HepG2 (cell line): ENCODE measurements around the gene RAB3B. TPM values are rescaled to one million over a fixed set of nuclear protein-coding genes. Genes with fewer than 3 reads are reported as not detected.

Source experiments
- ATAC-seq: fragments of 200-7000 bp; cut with Tn5 transposase; 3 replicates; pipeline ENCODE4 v1.9.1; 2020; ENCODE audit warnings: mild to moderate bottlenecking, moderate library complexity
- BruUV-seq: library from RNA; stranded (reverse); fragments of 400-500 nt; replicated peaks from 2 replicates; lab custom pipeline; 2021; lab: Mats Ljungman, UMichigan
- CTCF ChIA-PET: fragments of 300-600 bp; formaldehyde crosslinking; extraction: SDS; loops from one replicate; lab custom pipeline; 2021; ENCODE audit warnings: low total read pairs, inconsistent platforms, low intra/inter-chr PET ratio; lab: Yijun Ruan, JAX
- POLR2A ChIA-PET: fragments of 350-600 bp; sonication (Branson Sonifier 250); formaldehyde crosslinking; loops from one replicate; lab custom pipeline; 2020; ENCODE audit warnings: antibody characterized with exemption, inconsistent platforms; lab: Yijun Ruan, JAX
- DNase-seq: peaks from one replicate; pipeline ENCODE4 v3.0.0-alpha.2; 2015; ENCODE audit warnings: low spot score
- FAIRE-seq: peaks from 3 replicates; lab custom pipeline; 2011; peaks lifted over from hg19 to GRCh38; lab: Jason Lieb, UNC
- H2AFZ ChIP-seq: one replicate; pipeline ENCODE4 v1.6.1; 2011; ENCODE audit warnings: low read length, inconsistent platforms
- H3K27ac ChIP-seq: fragments of 300-600 bp; 3 replicates; pipeline ENCODE4 v1.8.0; 2011; ENCODE audit warnings: mixed run types, mild to moderate bottlenecking, mixed read lengths, low read length, inconsistent platforms; ENCODE audit not compliant: insufficient read depth; ENCODE audit errors: extremely low read length
- H3K27me3 ChIP-seq, 2 experiments: fragments of 200-600 bp in 1 of 2; 2 replicates in 1 of 2; 3 replicates in 1 of 2; pipeline versions ENCODE4 v1.6.0 to v1.8.0; 2011; ENCODE audit warnings: low read length in 2 of 2, mild to moderate bottlenecking in 2 of 2, moderate library complexity in 2 of 2, inconsistent platforms in 1 of 2; ENCODE audit not compliant: insufficient read depth in 2 of 2, control insufficient read depth in 1 of 2
- H3K36me3 ChIP-seq, 2 experiments: fragments of 200-600 bp in 1 of 2; replicated peaks in 1 of 2; 2 replicates in 1 of 2; 3 replicates in 1 of 2; pipeline versions ENCODE4 v1.5.1 to v1.8.0; 2011; ENCODE audit warnings: low read length in 2 of 2, inconsistent platforms in 1 of 2; ENCODE audit not compliant: insufficient read depth in 2 of 2, control insufficient read depth in 1 of 2
- H3K4me1 ChIP-seq: 2 replicates; pipeline ENCODE4 v1.5.1; 2012; ENCODE audit warnings: low read length, inconsistent platforms; ENCODE audit not compliant: insufficient read depth
- H3K4me2 ChIP-seq: 2 replicates; pipeline ENCODE4 v1.6.0; 2011; ENCODE audit warnings: low read depth, low read length, inconsistent platforms
- H3K4me3 ChIP-seq, 3 experiments: fragments of 200-600 bp in 1 of 3; sonication (generic), shearing (Covaris generic) in 1 of 3; replicated peaks in 1 of 3; 2 replicates each; pipeline ENCODE4 v1.5.1; 2011 to 2016; ENCODE audit warnings: low read length in 3 of 3, inconsistent platforms in 2 of 3, low read depth in 2 of 3, mild to moderate bottlenecking in 2 of 3, control low read depth in 1 of 3, mixed read lengths in 1 of 3; ENCODE audit not compliant: insufficient read depth in 1 of 3
- H3K79me2 ChIP-seq: one replicate; pipeline ENCODE4 v1.6.1; 2011; ENCODE audit warnings: low read length, inconsistent platforms; ENCODE audit not compliant: insufficient read depth
- H3K9ac ChIP-seq: 2 replicates; pipeline ENCODE4 v1.6.0; 2011; ENCODE audit warnings: mild to moderate bottlenecking, low read depth, low read length, inconsistent platforms; ENCODE audit not compliant: insufficient read depth
- H3K9me3 ChIP-seq: 2 replicates; pipeline ENCODE4 v1.5.1; 2012; ENCODE audit warnings: mild to moderate bottlenecking, low read length
- H4K20me1 ChIP-seq: 2 replicates; pipeline ENCODE4 v1.6.0; 2011; ENCODE audit warnings: inconsistent platforms, mild to moderate bottlenecking, low read length, moderate library complexity; ENCODE audit not compliant: insufficient read depth
- ATF3 ChIP-seq: sonication (generic); formaldehyde crosslinking; IDR thresholded peaks from 2 replicates; pipeline ENCODE4 v1.4.0; 2020; ENCODE audit warnings: missing genetic modification reagents
- BCL6 ChIP-seq: IDR thresholded peaks from 2 replicates; pipeline ENCODE4 v1.6.1; 2016; ENCODE audit warnings: missing genetic modification reagents, missing compliant biosample characterization
- CREB3 ChIP-seq: sonication (generic); formaldehyde crosslinking; IDR thresholded peaks from 2 replicates; pipeline ENCODE4 v1.5.0; 2020; ENCODE audit warnings: missing genetic modification reagents
- DMAP1 ChIP-seq: IDR thresholded peaks from 2 replicates; pipeline ENCODE4 v1.6.1; 2016
- ERF ChIP-seq: IDR thresholded peaks from 2 replicates; pipeline ENCODE4 v1.6.1; 2018; ENCODE audit warnings: missing biosample characterization, missing genetic modification reagents
- ETV5 ChIP-seq: IDR thresholded peaks from 2 replicates; pipeline ENCODE4 v1.6.1; 2018; ENCODE audit warnings: missing biosample characterization, missing genetic modification reagents, inconsistent platforms, borderline replicate concordance
- HNF4G ChIP-seq, 2 experiments: sonication (generic) in 1 of 2; formaldehyde crosslinking in 1 of 2; IDR thresholded peaks; 2 replicates each; pipeline versions ENCODE4 v1.4.0 to v1.6.1; 2011 to 2020; ENCODE audit warnings: borderline replicate concordance in 2 of 2, low read depth in 2 of 2, mild to moderate bottlenecking in 2 of 2, low read length in 1 of 2, missing genetic modification reagents in 1 of 2, moderate library complexity in 1 of 2
- IRF9 ChIP-seq: sonication (generic); formaldehyde crosslinking; IDR thresholded peaks from 2 replicates; pipeline ENCODE4 v1.8.0; 2022; ENCODE audit warnings: missing genetic modification reagents, mild to moderate bottlenecking, borderline replicate concordance
- RCOR2 ChIP-seq: IDR thresholded peaks from 2 replicates; pipeline ENCODE4 v1.6.1; 2016; ENCODE audit warnings: missing biosample characterization, missing genetic modification reagents
- SAP130 ChIP-seq: IDR thresholded peaks from 2 replicates; pipeline ENCODE4 v1.6.1; 2016; ENCODE audit warnings: low read depth
- SNAPC4 ChIP-seq: sonication (generic); formaldehyde crosslinking; IDR thresholded peaks from 2 replicates; pipeline ENCODE4 v1.4.0; 2020; ENCODE audit warnings: mild to moderate bottlenecking, missing genetic modification reagents
- SPEN ChIP-seq: sonication (generic); formaldehyde crosslinking; IDR thresholded peaks from 2 replicates; pipeline ENCODE4 v1.5.1; 2020; ENCODE audit warnings: low read depth, mild to moderate bottlenecking, missing genetic modification reagents
- TEAD2 ChIP-seq: sonication (generic); formaldehyde crosslinking; IDR thresholded peaks from 2 replicates; pipeline ENCODE4 v1.9.0; 2021; ENCODE audit warnings: missing genetic modification reagents
- TGIF2 ChIP-seq: IDR thresholded peaks from 2 replicates; pipeline ENCODE4 v1.6.1; 2016; ENCODE audit warnings: control low read depth, missing compliant biosample characterization
- ZFX ChIP-seq: sonication (generic); formaldehyde crosslinking; IDR thresholded peaks from 2 replicates; pipeline ENCODE4 v1.4.0; 2020; ENCODE audit warnings: mild to moderate bottlenecking, low read depth, missing genetic modification reagents, moderate library complexity
- ZNF12 ChIP-seq: sonication (generic); formaldehyde crosslinking; IDR thresholded peaks from 2 replicates; pipeline ENCODE4 v1.5.0; 2020; ENCODE audit warnings: missing genetic modification reagents
- ZNF556 ChIP-seq: sonication (generic); formaldehyde crosslinking; IDR thresholded peaks from 2 replicates; pipeline ENCODE4 v1.4.0; 2020; ENCODE audit warnings: mild to moderate bottlenecking, missing genetic modification reagents, borderline replicate concordance
- WGBS: methylation state at CpG from one replicate; pipeline ENCODE4 v1.1.6; 2017; ENCODE audit warnings: low lambda C conversion rate; 5-methylcytosine and 5-hydroxymethylcytosine counted together
- in situ Hi-C: cut with HindIII; loops from 2 replicates; pipeline ENCODE4 v1.10.0; 2017; ENCODE audit warnings: low pct_unique_long_range_greater_than_20kb; ENCODE audit not compliant: extremely low pct_ligation_motif_present
- intact Hi-C: fragments of 100-400 bp; cut with micrococcal nuclease; formaldehyde crosslinking; loops from one replicate; pipeline ENCODE4 v1.10.0; 2022; ENCODE audit not compliant: unreplicated experiment
- polyA plus RNA-seq, 8 experiments: library from polyadenylated mRNA; depleted of rRNA in 3 of 8; stranded (reverse) in 7 of 8; unstranded in 1 of 8; fragments of >200 nt; fragmentation: Illumina TruSeq in 4 of 8; extraction: Trizol in 4 of 8; gene quantifications; 2 replicates each; pipeline versions ENCODE4 v1.2.1 to v1.2.3, GENCODE V29; 2011 to 2016; ENCODE audit warnings: low read depth in 4 of 8, missing spikeins in 1 of 8, mixed read lengths in 1 of 8; ENCODE audit not compliant: insufficient read depth in 1 of 8
- total RNA-seq, 5 experiments: library from RNA; depleted of rRNA; stranded (reverse); fragments of >200 nt; fragmentation: Illumina TruSeq; extraction: Trizol; gene quantifications; 2 replicates each; pipeline ENCODE4 v1.2.3, GENCODE V29; 2016; ENCODE audit warnings: low read depth in 1 of 5

Gene RAB3B
- total and polyA plus RNA-seq, 2 of the 13 experiments (the other 11 are each of a cell fraction or from before 2014, with no cell fraction given), result 1.0 to 1.2 TPM

GRCh38 chr1:51969038-51969705 lies 21.3 kb downstream of the RAB3B start:
- H3K4me1 ChIP-seq, result peaks cover 51% of the 10 kb centered on the region
- H2AFZ ChIP-seq, result no peak overlapping the region
- ATAC-seq, result peak; percentile 96
- H4K20me1 ChIP-seq, result no peaks in the 10 kb centered on the region
- WGBS, result under 1% methylated on average over 8 of the region's 8 CpGs
- peak; percentile 82 for FAIRE-seq
- peak overlapping the region; percentile 65 for H3K4me2 ChIP-seq
- peak overlapping the region; percentile 57 for H3K27ac ChIP-seq
- no peaks in the 10 kb centered on the region for H3K36me3 ChIP-seq
- H3K9me3 ChIP-seq, result no peaks in the 10 kb centered on the region
- in situ Hi-C loops, result no loop called here
- intact Hi-C loops, result no loop called here
- H3K27me3 ChIP-seq, result no peaks in the 10 kb centered on the region
- H3K79me2 ChIP-seq, result no peaks in the 10 kb centered on the region
- BruUV-seq, result no TSS peak
- ChIA-PET POLR2A (interaction anchor here (1.1 to 2.5 kb wide), 4 partner anchors 8 to 111 kb away, joined by 3 to 7 read pairs (median 6); no protein-coding TSS in a partner anchor), CTCF (no interaction called here)
- peak; percentile 92 for DNase-seq
- peak overlapping the region; percentile 54; the same call in 1 of the 2 replicates for H3K9ac ChIP-seq
- peak overlapping the region in 1 of 3 experiments; percentile 19; a peak in 1 of 6 replicates for H3K4me3 ChIP-seq
- TF ChIP-seq SNAPC4, result no peak
- TF ChIP-seq RCOR2 (CRISPR knock-in tag), result 0 out of 2 replicates have a peak, but pooled peaks have one; percentile 13
- peak; percentile 71 for TF ChIP-seq SAP130 (CRISPR knock-in tag)
- 0 out of 2 replicates have a peak, but pooled peaks have one; percentile 20 for TF ChIP-seq SPEN (CRISPR knock-in tag)
- peak; percentile 56; the same call in 1 of the 2 replicates for TF ChIP-seq ZFX
- TF ChIP-seq ETV5 (CRISPR knock-in tag), result peak; percentile 58; the same call in 1 of the 2 replicates
- TF ChIP-seq ZNF12, result peak; percentile 65; the same call in 1 of the 2 replicates
- 0 out of 2 replicates have a peak, but pooled peaks have one; percentile 28 for TF ChIP-seq ZNF556 (CRISPR knock-in tag)
- TF ChIP-seq DMAP1 (CRISPR knock-in tag), result 0 out of 2 replicates have a peak, but pooled peaks have one; percentile 23
- TF ChIP-seq HNF4G (IDR thresholded peaks at IDR 0.05; ENCODE audit: borderline replicate concordance, low read depth, low read length), result peak; percentile 69; the same call in 1 of the 2 replicates
- no peak for TF ChIP-seq HNF4G (CRISPR knock-in tag; IDR thresholded peaks at IDR 0.05; ENCODE audit: borderline replicate concordance, low read depth)
- peak; percentile 50; the same call in 1 of the 2 replicates for TF ChIP-seq BCL6 (CRISPR knock-in tag)
- TF ChIP-seq TGIF2, result no peak
- no peak for TF ChIP-seq CREB3 (CRISPR knock-in tag)
- TF ChIP-seq TEAD2 (CRISPR knock-in tag), result no peak
- TF ChIP-seq ATF3, result no peak
- TF ChIP-seq ERF (CRISPR knock-in tag), result 0 out of 2 replicates have a peak, but pooled peaks have one; percentile 10
- TF ChIP-seq IRF9 (CRISPR knock-in tag), result no peak
